Pons (tissue), 1 donor: Measurements from ENCODE around the gene C17orf58.
"Not testable (repeated sequence)": the region's sequence is repeated elsewhere in the genome, so short reads cannot be mapped to it uniquely, and the experiment has no call there.

ENCODE experiments used
- DNase-seq: peaks from one replicate; pipeline ENCODE4 v3.0.0-alpha.2; 2016; ENCODE audit warnings: low spot score

C17orf58 gene

GRCh38 chr17:68004201-68004600 lies 7.9 kb upstream of the C17orf58 start:
- DNase-seq = no peak

GRCh38 chr17:67999291-67999911 lies 3.1 kb upstream of the C17orf58 start:
- no peak for DNase-seq

GRCh38 chr17:67998466-67998865 lies 2.2 kb upstream of the C17orf58 start:
- DNase-seq = no peak

GRCh38 chr17:67995570-67996263 lies 552 bp downstream of the C17orf58 start:
- peak; percentile 19 for DNase-seq

GRCh38 chr17:67994817-67995569 lies 1.3 kb downstream of the C17orf58 start:
- DNase-seq = peak; percentile 49

GRCh38 chr17:67993998-67994361 lies 2.3 kb downstream of the C17orf58 start:
- no peak for DNase-seq

- peak; percentile 71 for DNase-seq
These were observed 2.9 kb downstream of the C17orf58 start for GRCh38 chr17:67993153-67993997.

- peak; percentile 20 for DNase-seq
These were observed 3.6 kb downstream of the C17orf58 start for GRCh38 chr17:67992548-67993152.

- no peak for DNase-seq
These were observed 5.4 kb downstream of the C17orf58 start for GRCh38 chr17:67990909-67991308.

GRCh38 chr17:67983383-67983688 lies 12.9 kb downstream of the C17orf58 start:
- DNase-seq = no peak

- peak; percentile 64 for DNase-seq
These were observed 13.4 kb downstream of the C17orf58 start for GRCh38 chr17:67982686-67983382.

- peak; percentile 81 for DNase-seq
These were observed 14.1 kb downstream of the C17orf58 start for GRCh38 chr17:67982034-67982640.

GRCh38 chr17:67980883-67981282 lies 15.4 kb downstream of the C17orf58 start:
- DNase-seq = not testable (repeated sequence)

GRCh38 chr17:67980456-67980855 lies 15.8 kb downstream of the C17orf58 start:
- DNase-seq = no peak

- DNase-seq = not testable (repeated sequence)
These were observed 20.0 kb downstream of the C17orf58 start for GRCh38 chr17:67976306-67976705.

GRCh38 chr17:67974598-67975066 lies 21.6 kb downstream of the C17orf58 start:
- DNase-seq = no peak

- no peak for DNase-seq
These were observed 22.1 kb downstream of the C17orf58 start for GRCh38 chr17:67974185-67974584.

GRCh38 chr17:67970783-67971182 lies 25.5 kb downstream of the C17orf58 start:
- no peak for DNase-seq

- peak; percentile 85 for DNase-seq
These were observed 33.1 kb downstream of the C17orf58 start for GRCh38 chr17:67963145-67963572.

- not testable (repeated sequence) for DNase-seq
These were observed 34.1 kb downstream of the C17orf58 start for GRCh38 chr17:67962156-67962555.

GRCh38 chr17:67960276-67960675 lies 36.0 kb downstream of the C17orf58 start:
- not testable (repeated sequence) for DNase-seq
